Ovary (tissue), 3 donors: Measurements from ENCODE around the gene DESI2.

Experiments used
- CTCF ChIP-seq, 3 donors: fragments of 450-650 bp in 2 of 3; fragments of 200-600 bp in 1 of 3; IDR thresholded peaks; one replicate each; pipeline versions ENCODE4 v1.5.1 to v1.8.0; 2016 to 2022; ENCODE audit warnings: antibody characterized with exemption in 3 of 3, mild to moderate bottlenecking in 1 of 3
- EP300 ChIP-seq: sonication (generic); formaldehyde crosslinking; IDR thresholded peaks from one replicate; pipeline ENCODE4 v1.6.1; 2017; ENCODE audit warnings: antibody characterized with exemption
- POLR2A ChIP-seq: fragments of 450-650 bp; IDR thresholded peaks from one replicate; pipeline ENCODE4 v1.6.1; 2017; ENCODE audit warnings: antibody characterized with exemption, mild to moderate bottlenecking, moderate library complexity
- donor health status: DM: no; HTN: no; CAD: no.

GRCh38 chr1:244642526-244642925 lies 10.4 kb upstream of the DESI2 start:
- no peak for TF ChIP-seq CTCF (IDR thresholded peaks at IDR 0.05)
- no peak for TF ChIP-seq POLR2A
- no peak for TF ChIP-seq EP300
